CD1c-positive myeloid dendritic cell (primary cell): ENCODE results near the gene IRAG1.

ENCODE experiments used
- DNase-seq: peaks from one replicate; pipeline ENCODE4 v3.0.0-alpha.2; 2016; ENCODE audit errors: extremely low spot score

IRAG1 gene

GRCh38 chr11:10648871-10649270, 44.7 kb downstream of the IRAG1 start:
- no peak for DNase-seq

GRCh38 chr11:10646681-10647355, 46.7 kb downstream of the IRAG1 start:
- DNase-seq: peak; percentile 26

- no peak for DNase-seq
Observed at GRCh38 chr11:10646005-10646404, 47.5 kb downstream of the IRAG1 start.

GRCh38 chr11:10645212-10645795, 48.3 kb downstream of the IRAG1 start:
- no peak for DNase-seq
